C4-2B (cell line): ENCODE data around the gene EIF5A2.

Experiments used
- CTCF ChIP-seq: fragments of 450-650 bp; conservative IDR thresholded peaks from 2 replicates; pipeline ENCODE4 v1.5.1; 2017; ENCODE audit warnings: mild to moderate bottlenecking
- ZFX ChIP-seq: fragments of 450-650 bp; IDR thresholded peaks from 2 replicates; pipeline ENCODE4 v1.6.1; 2017

GRCh38 chr3:170889132-170889531 is 19.3 kb downstream of the EIF5A2 start:
- no peak for TF ChIP-seq CTCF
- no peak for TF ChIP-seq ZFX
